ENCODE results near the gene GPR17. TPM values are rescaled to one million over a fixed set of nuclear protein-coding genes. Genes with fewer than 3 reads are reported as not detected.

Gene GPR17
- total and polyA plus RNA-seq, 2 donors (not counting 1 experiment from before 2014, with no cell fraction given) = not detected

DNA sequence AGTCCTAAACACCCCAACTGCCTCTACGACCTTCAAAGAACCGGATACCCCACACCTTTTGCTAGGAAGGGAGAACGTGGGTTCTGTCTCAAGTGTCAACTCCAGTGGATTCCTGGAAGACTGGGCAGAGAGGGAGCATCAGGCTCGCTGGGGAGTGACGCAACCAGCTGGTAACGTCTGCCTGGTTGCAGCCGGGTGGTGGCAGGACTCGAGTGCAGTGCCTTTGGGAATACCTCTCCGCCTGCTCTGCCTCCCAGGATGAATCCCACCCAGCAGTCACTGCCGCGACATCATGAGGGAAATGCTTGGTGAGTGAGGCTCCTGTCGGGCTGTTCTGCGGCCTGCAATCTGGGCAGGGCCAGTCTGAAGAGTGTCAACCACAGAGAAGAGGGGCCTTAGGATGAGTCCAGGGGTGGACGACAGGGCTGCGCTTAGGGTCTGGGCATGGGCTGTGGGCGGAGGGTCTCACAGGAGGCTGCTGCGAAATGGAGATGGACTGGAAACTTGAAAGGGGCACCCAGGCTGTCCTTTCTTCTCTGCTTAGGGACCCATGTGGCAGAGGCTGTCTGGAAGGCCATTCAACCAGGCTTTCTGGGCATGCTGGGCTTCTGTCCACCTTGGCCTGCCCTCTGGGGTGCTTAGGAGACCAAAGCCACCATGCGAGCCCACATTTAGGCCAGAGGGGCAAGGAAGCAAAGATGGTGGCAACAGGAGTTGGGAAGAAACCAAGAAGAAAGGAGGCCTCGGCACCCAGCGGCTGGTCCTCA, 12.9 kb downstream of the GPR17 start:
- no peak overlapping the region for H3K9ac ChIP-seq (ENCODE audit: insufficient read depth, low read length)
- no peak for DNase-seq (ENCODE audit: low read depth in 2 of 2)

GRCh38 chr2:127659408-127660290, 13.7 kb downstream of the GPR17 start:
- H3K4me1 ChIP-seq (ENCODE audit: control insufficient read depth, extremely low read depth, insufficient read depth, low read length) = peaks cover 3% of the 10 kb centered on the region
- no peak overlapping the region for H3K27ac ChIP-seq (ENCODE audit: insufficient read depth, low read length)
- no peaks in the 10 kb centered on the region for H4K20me1 ChIP-seq (ENCODE audit: control insufficient read depth, extremely low read depth, insufficient read depth, low read length)
- no peaks in the 10 kb centered on the region for H3K9me3 ChIP-seq (ENCODE audit: control insufficient read depth, insufficient read depth, low read depth, low read length)
- peaks cover 12% of the 10 kb centered on the region for H3K27me3 ChIP-seq (ENCODE audit: control insufficient read depth, insufficient read depth, low read length)
- no peak overlapping the region for H3K4me2 ChIP-seq (ENCODE audit: extremely low read depth, insufficient read depth, low read length)
- H3K36me3 ChIP-seq (ENCODE audit: control insufficient read depth, insufficient read depth, low read length) = no peaks in the 10 kb centered on the region
- TF ChIP-seq EZH2 (IDR thresholded peaks at IDR 0.05; ENCODE audit: low read length, missing control alignments) = no peak
- TF ChIP-seq CTCF (conservative IDR thresholded peaks at IDR 0.05 in 1 of 2, IDR thresholded peaks at IDR 0.05 in 1 of 2; ENCODE audit: low read depth in 1 of 2, low read length in 2 of 2) = no peak
- no peak for DNase-seq (ENCODE audit: low read depth in 2 of 2)
- H3K79me2 ChIP-seq (ENCODE audit: control insufficient read depth, insufficient read depth, low read length) = no peaks in the 10 kb centered on the region
- H3K4me3 ChIP-seq (replicated peaks in 1 of 4; ENCODE audit: control extremely low read depth in 1 of 4, insufficient read depth in 1 of 4, low read depth in 3 of 4, low read length in 4 of 4) = no peak overlapping the region
- H2AFZ ChIP-seq (ENCODE audit: low read length) = no peak overlapping the region
- no peak overlapping the region for H3K9ac ChIP-seq (ENCODE audit: insufficient read depth, low read length)

More for the DNA sequence above, 12.9 kb downstream of the GPR17 start:
- Histone ChIP-seq H3K79me2 (ENCODE audit: control insufficient read depth, insufficient read depth, low read length) (no peaks in the 10 kb centered on the region), H3K4me2 (ENCODE audit: extremely low read depth, insufficient read depth, low read length) (no peak overlapping the region), H3K9me3 (ENCODE audit: control insufficient read depth, insufficient read depth, low read depth, low read length) (no peaks in the 10 kb centered on the region), H3K36me3 (ENCODE audit: control insufficient read depth, insufficient read depth, low read length) (no peaks in the 10 kb centered on the region), H4K20me1 (ENCODE audit: control insufficient read depth, extremely low read depth, insufficient read depth, low read length) (no peaks in the 10 kb centered on the region), H3K27me3 (ENCODE audit: control insufficient read depth, insufficient read depth, low read length) (peaks cover 7% of the 10 kb centered on the region), H3K27ac (ENCODE audit: insufficient read depth, low read length) (no peak overlapping the region), H2AFZ (ENCODE audit: low read length) (no peak overlapping the region), H3K4me1 (ENCODE audit: control insufficient read depth, extremely low read depth, insufficient read depth, low read length) (peaks cover 3% of the 10 kb centered on the region), H3K4me3 (replicated peaks in 1 of 4; ENCODE audit: control extremely low read depth in 1 of 4, insufficient read depth in 1 of 4, low read depth in 3 of 4, low read length in 4 of 4) (no peak overlapping the region)
- TF ChIP-seq CTCF (conservative IDR thresholded peaks at IDR 0.05 in 1 of 2, IDR thresholded peaks at IDR 0.05 in 1 of 2; ENCODE audit: low read depth in 1 of 2, low read length in 2 of 2) (no peak), EZH2 (IDR thresholded peaks at IDR 0.05; ENCODE audit: low read length, missing control alignments) (no peak)

- Histone ChIP-seq H4K20me1 (ENCODE audit: control insufficient read depth, extremely low read depth, insufficient read depth, low read length) (no peaks in the 10 kb centered on the region), H3K4me3 (replicated peaks in 1 of 4; ENCODE audit: control extremely low read depth in 1 of 4, insufficient read depth in 1 of 4, low read depth in 3 of 4, low read length in 4 of 4) (no peak overlapping the region), H3K36me3 (ENCODE audit: control insufficient read depth, insufficient read depth, low read length) (no peaks in the 10 kb centered on the region), H3K4me1 (ENCODE audit: control insufficient read depth, extremely low read depth, insufficient read depth, low read length) (peaks cover 3% of the 10 kb centered on the region), H3K9me3 (ENCODE audit: control insufficient read depth, insufficient read depth, low read depth, low read length) (no peaks in the 10 kb centered on the region), H3K9ac (ENCODE audit: insufficient read depth, low read length) (no peak overlapping the region), H3K79me2 (ENCODE audit: control insufficient read depth, insufficient read depth, low read length) (no peaks in the 10 kb centered on the region), H3K27me3 (ENCODE audit: control insufficient read depth, insufficient read depth, low read length) (peaks cover 17% of the 10 kb centered on the region), H2AFZ (ENCODE audit: low read length) (no peak overlapping the region), H3K4me2 (ENCODE audit: extremely low read depth, insufficient read depth, low read length) (no peak overlapping the region), H3K27ac (ENCODE audit: insufficient read depth, low read length) (no peak overlapping the region)
- DNase-seq (ENCODE audit: low read depth in 2 of 2) = no peak
- TF ChIP-seq CTCF (conservative IDR thresholded peaks at IDR 0.05 in 1 of 2, IDR thresholded peaks at IDR 0.05 in 1 of 2; ENCODE audit: low read depth in 1 of 2, low read length in 2 of 2) (no peak), EZH2 (IDR thresholded peaks at IDR 0.05; ENCODE audit: low read length, missing control alignments) (no peak)
These were observed 14.3 kb downstream of the GPR17 start for GRCh38 chr2:127660291-127660578.
